Measurements from ENCODE around the gene HOOK2.

DNA sequence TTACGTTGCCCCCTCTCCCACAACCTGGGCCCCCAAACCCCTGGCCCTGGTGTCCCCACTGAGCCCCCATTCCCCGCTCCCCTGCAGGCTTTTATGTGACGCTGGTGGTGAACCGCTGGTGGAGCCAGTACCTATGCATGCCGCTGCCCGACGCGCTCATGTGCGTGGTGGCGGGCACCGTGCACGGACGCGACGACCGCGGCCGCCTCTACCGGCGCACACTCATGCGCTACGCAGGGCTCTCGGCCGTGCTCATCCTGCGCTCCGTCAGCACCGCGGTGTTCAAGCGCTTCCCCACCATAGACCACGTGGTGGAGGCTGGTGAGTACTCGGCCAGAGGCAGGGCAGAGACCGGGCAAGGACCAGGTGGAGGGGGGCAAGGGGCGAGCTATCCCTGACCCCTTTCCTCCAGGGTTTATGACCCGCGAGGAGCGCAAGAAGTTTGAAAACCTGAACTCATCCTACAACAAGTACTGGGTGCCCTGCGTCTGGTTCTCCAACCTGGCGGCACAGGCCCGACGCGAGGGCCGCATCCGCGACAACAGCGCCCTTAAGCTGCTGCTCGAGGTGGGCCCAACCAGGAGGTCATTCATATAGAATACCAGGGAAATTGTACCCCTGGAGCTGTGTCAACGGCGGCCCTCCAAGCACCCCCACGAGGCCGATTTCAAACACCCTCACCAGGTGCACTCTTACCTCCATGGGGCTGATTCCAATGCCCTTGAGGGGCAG, 20.7 kb downstream of the HOOK2 start:
- TF ChIP-seq, protein P1, sequence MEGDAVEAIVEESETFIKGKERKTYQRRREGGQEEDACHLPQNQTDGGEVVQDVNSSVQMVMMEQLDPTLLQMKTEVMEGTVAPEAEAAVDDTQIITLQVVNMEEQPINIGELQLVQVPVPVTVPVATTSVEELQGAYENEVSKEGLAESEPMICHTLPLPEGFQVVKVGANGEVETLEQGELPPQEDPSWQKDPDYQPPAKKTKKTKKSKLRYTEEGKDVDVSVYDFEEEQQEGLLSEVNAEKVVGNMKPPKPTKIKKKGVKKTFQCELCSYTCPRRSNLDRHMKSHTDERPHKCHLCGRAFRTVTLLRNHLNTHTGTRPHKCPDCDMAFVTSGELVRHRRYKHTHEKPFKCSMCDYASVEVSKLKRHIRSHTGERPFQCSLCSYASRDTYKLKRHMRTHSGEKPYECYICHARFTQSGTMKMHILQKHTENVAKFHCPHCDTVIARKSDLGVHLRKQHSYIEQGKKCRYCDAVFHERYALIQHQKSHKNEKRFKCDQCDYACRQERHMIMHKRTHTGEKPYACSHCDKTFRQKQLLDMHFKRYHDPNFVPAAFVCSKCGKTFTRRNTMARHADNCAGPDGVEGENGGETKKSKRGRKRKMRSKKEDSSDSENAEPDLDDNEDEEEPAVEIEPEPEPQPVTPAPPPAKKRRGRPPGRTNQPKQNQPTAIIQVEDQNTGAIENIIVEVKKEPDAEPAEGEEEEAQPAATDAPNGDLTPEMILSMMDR (IDR thresholded peaks at IDR 0.05; ENCODE audit: poor library complexity, severe bottlenecking) = no peak
- TF ChIP-seq SMC3 (conservative IDR thresholded peaks at IDR 0.05; ENCODE audit: poor library complexity) (no peak), TAF1 (IDR thresholded peaks at IDR 0.05; ENCODE audit: low read depth) (no peak), MXI1 (conservative IDR thresholded peaks at IDR 0.05; ENCODE audit: poor library complexity, severe bottlenecking) (no peak)

Measured in neural cell (in vitro differentiated cells).